BJ (cell line): ENCODE results near the gene ATP8B4. TPM values are rescaled to one million over a fixed set of nuclear protein-coding genes. Genes with fewer than 3 reads are reported as not detected.

Source experiments
- CTCF ChIA-PET: fragments of 350-600 bp; formaldehyde crosslinking; extraction: SDS; loops from one replicate; lab custom pipeline; 2021; ENCODE audit warnings: antibody characterized with exemption, inconsistent platforms; lab: Yijun Ruan, JAX
- POLR2A ChIA-PET: fragments of 300-600 bp; sonication (Branson Sonifier 250); formaldehyde crosslinking; extraction: SDS; loops from one replicate; lab custom pipeline; 2021; ENCODE audit warnings: antibody characterized with exemption; lab: Charles Lee
- DNase-seq: peaks from one replicate; pipeline ENCODE4 v3.0.0-alpha.2; 2011; ENCODE audit warnings: low read depth
- H3K27me3 ChIP-seq: 2 replicates; pipeline ENCODE4 v1.6.0; 2011; ENCODE audit warnings: low read length; ENCODE audit not compliant: control insufficient read depth, insufficient read depth
- H3K36me3 ChIP-seq: 2 replicates; pipeline ENCODE4 v1.5.1; 2011; ENCODE audit warnings: low read length; ENCODE audit not compliant: control insufficient read depth, insufficient read depth
- H3K4me3 ChIP-seq: 2 replicates; pipeline ENCODE4 v1.5.1; 2011; ENCODE audit warnings: low read depth, mild to moderate bottlenecking, control low read depth, low read length
- polyA plus RNA-seq: library from polyadenylated mRNA; depleted of rRNA; stranded (reverse); fragments of >200 nt; gene quantifications from 2 replicates; pipeline ENCODE4 v1.2.3, GENCODE V29; 2011
- TF ChIP-seq, protein P1 (sequence below): IDR thresholded peaks from 2 replicates; pipeline ENCODE4 v1.5.1; 2011; ENCODE audit warnings: low read depth, mild to moderate bottlenecking, control low read depth, inconsistent platforms, low read length, moderate library complexity; ENCODE audit not compliant: insufficient read depth

ATP8B4 gene
- polyA plus RNA-seq, 1 experiment = 0.23 TPM

DNA sequence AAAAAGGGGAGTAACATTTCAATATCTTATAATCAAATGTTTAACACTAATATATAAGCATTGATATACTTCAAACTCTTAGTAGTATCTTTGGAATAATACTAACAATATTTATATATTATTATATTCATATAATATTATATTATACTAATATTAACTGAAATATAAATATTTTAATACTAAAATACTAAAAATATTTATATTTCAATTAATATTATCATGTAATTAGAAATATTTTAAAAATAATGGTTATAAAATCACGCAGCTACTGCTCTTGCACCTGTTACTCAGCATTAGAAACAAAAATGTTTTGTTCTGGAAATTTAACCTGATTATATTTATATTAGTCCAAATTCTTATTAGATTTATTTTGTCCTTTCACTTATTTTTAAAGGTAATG, 12.6 kb upstream of the ATP8B4 start:
- ChIA-PET POLR2A (interaction anchor here (0.8 kb wide), 1 partner anchor 1776 kb away, joined by 6 read pairs; no protein-coding TSS in a partner anchor), CTCF (interaction anchor here (0.9 kb wide), 2 partner anchors 10 to 12 kb away, joined by 3 read pairs; no protein-coding TSS in a partner anchor)
- no peak for DNase-seq
- TF ChIP-seq, protein P1, sequence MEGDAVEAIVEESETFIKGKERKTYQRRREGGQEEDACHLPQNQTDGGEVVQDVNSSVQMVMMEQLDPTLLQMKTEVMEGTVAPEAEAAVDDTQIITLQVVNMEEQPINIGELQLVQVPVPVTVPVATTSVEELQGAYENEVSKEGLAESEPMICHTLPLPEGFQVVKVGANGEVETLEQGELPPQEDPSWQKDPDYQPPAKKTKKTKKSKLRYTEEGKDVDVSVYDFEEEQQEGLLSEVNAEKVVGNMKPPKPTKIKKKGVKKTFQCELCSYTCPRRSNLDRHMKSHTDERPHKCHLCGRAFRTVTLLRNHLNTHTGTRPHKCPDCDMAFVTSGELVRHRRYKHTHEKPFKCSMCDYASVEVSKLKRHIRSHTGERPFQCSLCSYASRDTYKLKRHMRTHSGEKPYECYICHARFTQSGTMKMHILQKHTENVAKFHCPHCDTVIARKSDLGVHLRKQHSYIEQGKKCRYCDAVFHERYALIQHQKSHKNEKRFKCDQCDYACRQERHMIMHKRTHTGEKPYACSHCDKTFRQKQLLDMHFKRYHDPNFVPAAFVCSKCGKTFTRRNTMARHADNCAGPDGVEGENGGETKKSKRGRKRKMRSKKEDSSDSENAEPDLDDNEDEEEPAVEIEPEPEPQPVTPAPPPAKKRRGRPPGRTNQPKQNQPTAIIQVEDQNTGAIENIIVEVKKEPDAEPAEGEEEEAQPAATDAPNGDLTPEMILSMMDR = no peak
- H3K4me3 ChIP-seq = no peak overlapping the region
- no peaks in the 10 kb centered on the region for H3K36me3 ChIP-seq
- H3K27me3 ChIP-seq = no peaks in the 10 kb centered on the region

DNA sequence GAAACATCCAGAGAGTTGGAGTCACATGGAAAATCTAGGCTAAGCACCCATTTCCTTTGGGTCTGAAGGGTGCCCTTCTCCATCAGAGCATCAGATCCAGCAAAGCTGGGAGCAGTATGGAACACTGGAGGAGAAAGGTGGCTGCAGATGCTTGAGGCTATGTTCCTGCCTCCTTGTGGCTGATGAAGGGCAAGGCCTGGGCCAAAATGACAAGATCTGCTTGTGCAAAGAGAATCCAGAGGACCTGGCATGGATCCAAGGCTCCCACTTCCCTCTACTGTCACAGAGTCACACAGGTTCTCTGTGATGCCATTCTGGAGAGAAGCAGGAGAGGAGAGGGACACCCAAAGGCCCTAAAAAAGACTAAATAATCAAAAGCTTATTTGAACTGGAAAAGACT, 9.2 kb upstream of the ATP8B4 start:
- no peaks in the 10 kb centered on the region for H3K36me3 ChIP-seq
- DNase-seq = no peak
- H3K4me3 ChIP-seq = no peak overlapping the region
- CTCF ChIA-PET = interaction anchor here (0.8 to 1.6 kb wide), 5 partner anchors 8 to 18 kb away, joined by 3 to 4 read pairs (median 3); no protein-coding TSS in a partner anchor
- H3K27me3 ChIP-seq = no peaks in the 10 kb centered on the region
- POLR2A ChIA-PET = no interaction called here
- TF ChIP-seq, protein P1 = no peak

DNA sequence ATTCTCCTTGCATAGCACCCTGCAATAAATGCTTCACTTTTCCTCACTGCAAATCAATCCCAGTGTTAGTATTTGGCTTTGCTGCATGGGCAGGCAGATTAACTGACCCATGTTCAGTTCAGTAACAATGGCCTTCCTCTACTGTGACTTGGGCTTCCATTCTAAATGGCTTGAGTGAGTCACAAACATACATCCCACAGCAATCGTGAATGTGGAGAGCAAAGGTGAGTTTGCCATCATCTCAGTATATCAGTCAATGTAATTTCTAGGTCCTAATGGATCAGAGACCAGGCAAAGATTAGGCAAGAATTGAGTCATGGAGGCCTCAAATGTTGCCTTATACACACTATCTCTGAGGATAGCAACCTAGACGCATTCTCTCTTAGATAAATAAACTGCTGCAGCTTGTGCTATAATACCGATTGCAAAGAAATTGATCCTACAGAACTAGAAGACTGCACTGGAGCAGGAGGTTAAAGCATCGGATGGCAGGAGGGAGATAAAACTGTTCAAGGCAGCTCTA, 8.3 kb upstream of the ATP8B4 start:
- ChIA-PET POLR2A (no interaction called here), CTCF (interaction anchor here (0.8 to 1.2 kb wide), 4 partner anchors 9 to 18 kb away, joined by 3 to 4 read pairs (median 3); no protein-coding TSS in a partner anchor)
- DNase-seq = no peak
- TF ChIP-seq, protein P1 = no peak
- Histone ChIP-seq H3K36me3 (no peaks in the 10 kb centered on the region), H3K4me3 (no peak overlapping the region), H3K27me3 (no peaks in the 10 kb centered on the region)

DNA sequence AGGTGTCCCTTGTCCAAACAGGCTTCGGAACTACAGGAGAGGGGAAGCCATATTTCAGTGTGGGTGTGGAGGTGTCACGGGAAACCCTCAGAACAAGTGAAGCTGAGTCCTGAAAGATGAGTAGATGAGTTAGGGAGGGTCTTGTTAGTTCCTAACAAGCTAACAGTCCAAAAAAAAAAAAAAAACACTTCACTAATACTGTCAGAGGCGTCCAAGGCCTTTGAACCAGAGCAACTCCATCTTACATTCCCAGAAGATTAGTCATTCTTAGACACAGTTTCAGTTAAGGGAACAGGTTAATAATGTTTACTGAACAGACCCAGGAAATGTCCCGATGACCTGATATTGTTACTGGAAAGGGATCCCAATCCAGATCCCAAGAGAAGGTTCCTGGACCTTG, 7.0 kb upstream of the ATP8B4 start:
- Histone ChIP-seq H3K27me3 (no peaks in the 10 kb centered on the region), H3K4me3 (no peak overlapping the region), H3K36me3 (no peaks in the 10 kb centered on the region)
- ChIA-PET POLR2A (no interaction called here), CTCF (interaction anchor here (1.0 to 1.1 kb wide), 2 partner anchors 9 to 10 kb away, joined by 3 to 4 read pairs; no protein-coding TSS in a partner anchor)
- TF ChIP-seq, protein P1 = no peak
- DNase-seq = no peak

DNA sequence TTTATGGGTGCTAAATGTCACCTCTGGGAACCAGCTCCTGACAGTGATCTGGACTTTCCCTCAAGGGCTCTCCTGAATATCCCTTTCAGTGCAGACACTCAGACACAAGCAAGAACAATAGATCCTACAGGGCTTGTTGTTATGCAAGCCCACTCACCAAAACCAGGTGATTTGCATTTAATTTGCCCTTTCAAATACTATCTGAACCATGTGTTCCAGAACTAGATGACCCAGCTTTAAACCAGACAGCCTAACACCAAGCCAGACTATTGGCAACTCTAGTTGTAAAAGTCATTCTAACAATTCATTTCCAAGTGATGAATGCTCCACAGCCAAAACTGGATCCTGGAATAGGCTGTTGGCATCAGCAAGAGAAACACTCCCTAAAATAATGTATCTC, 5.6 kb upstream of the ATP8B4 start:
- ChIA-PET CTCF (no interaction called here), POLR2A (no interaction called here)
- DNase-seq = no peak

More for the DNA sequence above, 5.6 kb upstream of the ATP8B4 start:
- TF ChIP-seq, protein P1 = no peak
- no peak overlapping the region for H3K4me3 ChIP-seq
- H3K27me3 ChIP-seq = no peaks in the 10 kb centered on the region
- H3K36me3 ChIP-seq = no peaks in the 10 kb centered on the region
